ENCODE data around the gene EGFL8. TPM values are rescaled to one million over a fixed set of nuclear protein-coding genes. Genes with fewer than 3 reads are reported as not detected.

Gene EGFL8
- total RNA-seq, 4 donors from 2014 or later: 2.6 to 79.4 (median 16.2) TPM

DNA sequence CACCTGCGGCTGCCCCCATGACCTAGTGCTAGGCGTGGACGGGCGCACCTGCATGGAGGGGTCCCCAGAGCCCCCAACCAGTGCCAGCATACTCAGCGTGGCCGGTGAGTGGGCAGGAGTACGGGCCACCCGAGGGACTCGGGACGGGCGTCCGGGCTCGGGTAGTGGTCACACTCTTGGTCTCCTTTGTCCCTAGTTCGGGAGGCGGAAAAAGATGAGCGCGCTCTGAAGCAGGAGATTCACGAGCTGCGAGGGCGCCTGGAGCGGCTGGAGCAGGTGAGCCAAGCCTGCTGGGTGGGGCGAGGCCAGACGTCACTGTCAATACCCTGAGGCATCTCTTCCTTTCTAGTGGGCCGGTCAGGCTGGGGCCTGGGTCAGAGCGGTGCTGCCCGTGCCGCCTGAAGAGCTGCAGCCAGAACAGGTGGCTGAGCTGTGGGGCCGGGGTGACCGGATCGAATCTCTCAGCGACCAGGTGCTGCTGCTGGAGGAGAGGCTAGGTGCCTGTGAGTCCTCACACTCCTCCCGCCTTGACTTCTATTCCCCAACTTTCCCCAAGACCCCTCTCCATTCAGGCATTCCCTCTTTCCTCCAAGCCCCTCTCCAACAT is 2.9 kb downstream of the EGFL8 start:
- H3K4me3 ChIP-seq: no peak overlapping the region
- peaks cover 0 to 14% (median 0%) of the 10 kb centered on the region in 4 donors for H3K36me3 ChIP-seq
- H3K27me3 ChIP-seq: no peaks in the 10 kb centered on the region
- WGBS, 2 donors (ENCODE audit: low coverage in 1 of 2): 89% methylated on average over 32 of the region's 32 CpGs; no CpG with 5 or more reads in 1 of the 2 donors
- DNase-seq: no peak
- in situ Hi-C loops (cut with MboI; ENCODE audit: low pct_ligation_motif_present in 1 of 4, low pct_unique_long_range_greater_than_20kb in 1 of 4, low sequenced_read_pairs in 3 of 4): no loop called here
- TF ChIP-seq POLR2A (IDR thresholded peaks at IDR 0.05) (no peak), POLR2AphosphoS5 (IDR thresholded peaks at IDR 0.05) (no peak), EP300 (IDR thresholded peaks at IDR 0.05; ENCODE audit: low read depth) (no peak)
- TF ChIP-seq, protein P1, sequence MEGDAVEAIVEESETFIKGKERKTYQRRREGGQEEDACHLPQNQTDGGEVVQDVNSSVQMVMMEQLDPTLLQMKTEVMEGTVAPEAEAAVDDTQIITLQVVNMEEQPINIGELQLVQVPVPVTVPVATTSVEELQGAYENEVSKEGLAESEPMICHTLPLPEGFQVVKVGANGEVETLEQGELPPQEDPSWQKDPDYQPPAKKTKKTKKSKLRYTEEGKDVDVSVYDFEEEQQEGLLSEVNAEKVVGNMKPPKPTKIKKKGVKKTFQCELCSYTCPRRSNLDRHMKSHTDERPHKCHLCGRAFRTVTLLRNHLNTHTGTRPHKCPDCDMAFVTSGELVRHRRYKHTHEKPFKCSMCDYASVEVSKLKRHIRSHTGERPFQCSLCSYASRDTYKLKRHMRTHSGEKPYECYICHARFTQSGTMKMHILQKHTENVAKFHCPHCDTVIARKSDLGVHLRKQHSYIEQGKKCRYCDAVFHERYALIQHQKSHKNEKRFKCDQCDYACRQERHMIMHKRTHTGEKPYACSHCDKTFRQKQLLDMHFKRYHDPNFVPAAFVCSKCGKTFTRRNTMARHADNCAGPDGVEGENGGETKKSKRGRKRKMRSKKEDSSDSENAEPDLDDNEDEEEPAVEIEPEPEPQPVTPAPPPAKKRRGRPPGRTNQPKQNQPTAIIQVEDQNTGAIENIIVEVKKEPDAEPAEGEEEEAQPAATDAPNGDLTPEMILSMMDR (IDR thresholded peaks at IDR 0.05): no peak
- no peak overlapping the region for H3K27ac ChIP-seq
- no peaks in the 10 kb centered on the region for H3K9me3 ChIP-seq
- intact Hi-C loops (cut with DNase I; ENCODE audit: low total_unique reads): no loop called here
- no peaks in the 10 kb centered on the region for H3K4me1 ChIP-seq

DNA sequence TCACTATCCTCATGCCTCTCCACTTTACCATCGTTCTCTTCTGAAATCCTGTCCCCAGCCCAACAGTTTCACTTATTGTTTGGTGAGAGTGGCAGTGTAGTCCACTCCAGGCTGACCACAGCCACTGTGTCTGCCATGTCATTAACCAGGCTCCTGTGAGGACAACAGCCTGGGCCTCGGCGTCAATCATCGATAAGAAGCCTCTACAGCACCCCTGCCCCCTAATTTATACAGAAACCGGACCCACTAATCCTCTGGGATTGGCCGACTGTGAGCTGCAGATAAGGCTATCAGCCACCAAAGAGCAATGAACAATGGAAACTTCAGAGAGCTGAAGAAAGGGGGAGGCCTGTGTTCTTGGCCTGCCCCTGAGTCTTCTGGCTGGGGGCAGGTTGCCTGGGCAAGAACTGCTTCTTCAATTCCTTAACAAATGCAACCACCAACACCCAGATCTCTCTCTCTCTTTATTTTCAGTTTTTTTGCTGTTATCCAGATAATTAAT is 3.4 kb downstream of the EGFL8 start:
- no peaks in the 10 kb centered on the region for H3K9me3 ChIP-seq
- no peak overlapping the region for H3K4me3 ChIP-seq
- no peak for DNase-seq
- H3K36me3 ChIP-seq: peaks cover 0 to 12% (median 0%) of the 10 kb centered on the region in 4 donors
- in situ Hi-C loops (cut with MboI; ENCODE audit: low pct_ligation_motif_present in 1 of 4, low pct_unique_long_range_greater_than_20kb in 1 of 4, low sequenced_read_pairs in 3 of 4): no loop called here
- intact Hi-C loops (cut with DNase I; ENCODE audit: low total_unique reads): no loop called here
- no peaks in the 10 kb centered on the region for H3K27me3 ChIP-seq
- no peak overlapping the region for H3K27ac ChIP-seq
- H3K4me1 ChIP-seq: peaks cover 0 to 2% (median under 1%) of the 10 kb centered on the region in 4 donors
- 81 to 83% methylated on average over 1 to 6 of the region's 6 CpGs for WGBS, 2 donors (ENCODE audit: low coverage in 1 of 2)
- TF ChIP-seq POLR2AphosphoS5 (IDR thresholded peaks at IDR 0.05) (no peak), EP300 (IDR thresholded peaks at IDR 0.05; ENCODE audit: low read depth) (no peak), POLR2A (IDR thresholded peaks at IDR 0.05) (no peak)
- TF ChIP-seq, protein P1 (IDR thresholded peaks at IDR 0.05): no peak

DNA sequence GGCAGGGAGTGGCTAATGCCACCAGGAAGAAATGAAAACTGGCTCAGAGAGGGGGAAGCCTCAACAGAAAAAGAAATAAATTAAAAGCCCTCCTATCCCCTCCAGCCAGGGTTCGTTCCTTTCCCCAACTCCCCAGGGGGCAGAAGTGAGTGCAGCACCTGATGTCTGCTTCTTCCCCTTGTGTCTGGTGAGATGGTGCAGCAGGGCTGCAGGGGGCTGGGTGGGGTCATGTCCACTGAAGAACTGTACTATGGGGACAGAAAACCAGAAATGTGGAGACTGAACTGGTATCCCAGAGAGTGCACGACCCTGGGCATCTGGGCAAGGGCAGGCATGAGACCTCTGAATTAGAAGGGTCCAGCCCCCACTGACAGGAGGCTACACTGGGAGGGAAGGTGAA is 4.0 kb downstream of the EGFL8 start:
- Histone ChIP-seq H3K4me3 (no peak overlapping the region), H3K9me3 (no peaks in the 10 kb centered on the region), H3K4me1 (peaks cover 0 to 6% (median 2%) of the 10 kb centered on the region in 4 donors), H3K27me3 (no peaks in the 10 kb centered on the region), H3K27ac (no peak overlapping the region), H3K36me3 (peaks cover 0 to 12% (median 0%) of the 10 kb centered on the region in 4 donors)
- WGBS, 2 donors (ENCODE audit: low coverage in 1 of 2): 77% methylated on average over 2 of the region's 2 CpGs; no CpG with 5 or more reads in 1 of the 2 donors
- DNase-seq: no peak
- TF ChIP-seq, protein P1 (IDR thresholded peaks at IDR 0.05): no peak
- TF ChIP-seq EP300 (IDR thresholded peaks at IDR 0.05; ENCODE audit: low read depth) (no peak), POLR2A (IDR thresholded peaks at IDR 0.05) (no peak), POLR2AphosphoS5 (IDR thresholded peaks at IDR 0.05) (no peak)
- in situ Hi-C loops (cut with MboI; ENCODE audit: low pct_ligation_motif_present in 1 of 4, low pct_unique_long_range_greater_than_20kb in 1 of 4, low sequenced_read_pairs in 3 of 4): no loop called here
- intact Hi-C loops (cut with DNase I; ENCODE audit: low total_unique reads): no loop called here

DNA sequence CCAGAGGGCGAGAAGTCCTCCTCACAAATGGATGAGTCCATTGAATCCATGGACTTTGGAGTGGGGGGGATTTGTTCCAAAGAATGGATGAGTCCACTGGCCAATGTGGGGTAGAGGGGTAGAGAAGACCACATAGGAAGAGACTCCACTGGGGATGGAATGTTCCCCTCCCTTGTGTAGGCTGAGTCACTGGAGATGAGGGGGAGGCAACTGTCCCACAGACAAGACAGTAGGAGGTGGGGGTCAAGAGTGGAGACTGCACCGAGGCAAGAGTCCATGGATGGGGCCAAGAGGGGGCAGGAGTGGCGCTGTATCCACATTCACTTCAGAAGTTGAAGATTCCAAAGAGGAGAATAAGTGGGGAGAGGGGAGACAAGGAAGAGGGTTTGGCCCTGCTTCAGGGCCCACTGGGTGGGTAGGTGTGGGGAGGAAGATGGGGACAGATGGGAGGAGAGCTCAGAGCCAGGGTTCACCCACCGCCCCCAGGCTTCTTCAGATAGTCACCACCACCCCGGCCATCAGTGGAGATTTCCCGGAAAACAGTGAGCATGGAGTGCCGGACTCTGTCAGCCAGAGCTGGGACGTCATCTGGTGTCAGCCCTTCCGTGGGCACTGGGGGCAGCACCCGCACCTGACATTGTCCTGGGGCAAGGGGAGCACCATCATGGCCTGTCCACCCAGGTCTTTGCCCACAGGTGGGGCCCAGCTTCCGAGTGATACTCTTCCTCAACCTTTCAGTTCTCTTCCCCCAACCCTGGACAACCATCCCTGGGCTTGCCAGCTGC is 4.6 kb downstream of the EGFL8 start:
- no peak overlapping the region for H3K4me3 ChIP-seq
- H3K27me3 ChIP-seq: no peaks in the 10 kb centered on the region
- in situ Hi-C loops (cut with MboI; ENCODE audit: low pct_ligation_motif_present in 1 of 4, low pct_unique_long_range_greater_than_20kb in 1 of 4, low sequenced_read_pairs in 3 of 4) (no loop called here), intact Hi-C loops (cut with DNase I; ENCODE audit: low total_unique reads) (no loop called here)
- no peak overlapping the region for H3K27ac ChIP-seq
- H3K4me1 ChIP-seq: peaks cover 0 to 11% (median 2%) of the 10 kb centered on the region in 4 donors
- no peak for DNase-seq
- 76% methylated on average over 11 of the region's 11 CpGs; no CpG with 5 or more reads in 1 of the 2 donors for WGBS, 2 donors (ENCODE audit: low coverage in 1 of 2)
- H3K9me3 ChIP-seq: no peaks in the 10 kb centered on the region
- TF ChIP-seq POLR2A (IDR thresholded peaks at IDR 0.05): no peak
- no peak for TF ChIP-seq POLR2AphosphoS5 (IDR thresholded peaks at IDR 0.05)
- no peak for TF ChIP-seq EP300 (IDR thresholded peaks at IDR 0.05; ENCODE audit: low read depth)
- peaks cover 0 to 12% (median 0%) of the 10 kb centered on the region in 4 donors for H3K36me3 ChIP-seq
